Glomerular visceral epithelial cell (primary cell): ENCODE data around the gene HGS.

ENCODE experiments used
- DNase-seq: peaks from one replicate; pipeline ENCODE4 v3.0.0-alpha.2; 2016; ENCODE audit errors: extremely low spot score

Gene HGS

GRCh38 chr17:81656118-81656743, 27.6 kb upstream of the HGS start, which contains the start of gene PDE6G:
TSS of gene PDE6G (minus strand) at chr17:81656542. CDS start at chr17:81653305, 3,237 bp downstream.
- DNase-seq = no peak

DNA sequence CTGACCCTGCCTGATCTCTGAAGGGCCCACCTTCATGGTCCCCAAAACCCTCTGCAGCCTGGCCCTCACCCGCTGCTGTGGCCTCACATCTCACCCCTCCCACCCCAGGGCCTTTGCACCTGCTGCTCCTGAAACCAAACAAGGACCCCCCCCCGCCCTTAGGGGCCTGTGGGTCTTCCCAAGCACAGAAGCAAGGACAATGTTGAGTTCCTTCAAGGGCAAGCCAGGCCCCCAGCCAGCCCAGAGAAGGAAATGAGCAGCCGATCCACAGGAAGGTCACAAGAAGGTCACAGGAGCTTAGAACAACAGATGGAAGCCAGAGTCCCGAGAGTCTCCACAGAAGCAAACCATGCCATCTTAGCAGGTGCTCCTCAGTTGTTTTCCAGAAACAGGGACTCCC, 27.0 kb upstream of the HGS start:
- DNase-seq = no peak

- DNase-seq = no peak
Measured at GRCh38 chr17:81659038-81659437, 24.8 kb upstream of the HGS start.

- no peak for DNase-seq
Measured at GRCh38 chr17:81660441-81660840, 23.4 kb upstream of the HGS start.

DNA sequence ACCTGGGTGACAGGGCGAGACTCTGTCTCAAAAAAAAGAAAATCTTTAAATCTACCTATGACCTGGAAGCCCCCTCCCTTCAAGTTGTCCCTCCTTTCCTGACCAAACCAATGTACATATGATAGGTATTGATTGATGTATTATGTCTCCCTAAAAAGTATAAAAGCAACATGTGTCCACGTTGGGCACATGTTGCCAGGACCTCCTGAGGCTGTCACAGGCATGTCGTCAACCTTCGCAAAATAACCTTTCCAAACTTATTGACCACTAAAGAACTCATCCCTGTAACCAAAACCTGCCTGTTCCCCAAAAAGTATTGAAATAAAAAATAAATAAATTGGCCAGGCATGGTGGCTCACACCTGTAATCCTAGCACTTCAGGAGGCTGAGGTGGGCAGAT, 21.8 kb upstream of the HGS start:
- no peak for DNase-seq

DNA sequence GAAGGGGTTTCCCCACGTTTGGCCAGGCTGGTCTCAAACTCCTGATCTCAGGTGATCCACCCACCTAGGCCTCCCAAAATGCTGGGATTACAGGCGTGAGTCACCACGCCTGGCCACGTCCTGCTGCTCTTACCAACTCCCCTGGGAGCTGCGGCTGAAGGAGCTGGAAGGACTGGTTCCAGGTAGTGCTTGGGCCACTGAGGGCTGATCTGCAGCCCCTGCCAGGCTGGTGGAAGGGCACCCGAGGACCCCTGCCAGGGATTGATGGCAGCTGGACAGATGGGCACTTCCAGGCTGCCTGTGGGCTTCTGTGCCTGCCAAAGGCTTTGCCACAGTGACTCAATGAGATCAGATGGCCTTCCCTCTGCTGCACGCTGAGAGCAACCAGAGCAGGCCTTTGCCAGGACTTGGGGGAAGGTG, 19.8 kb upstream of the HGS start:
- DNase-seq = no peak

- DNase-seq = no peak
Measured at GRCh38 chr17:81665205-81666091, 18.4 kb upstream of the HGS start.

- DNase-seq = peak; percentile 35
Measured at GRCh38 chr17:81666092-81666341, 17.8 kb upstream of the HGS start.

GRCh38 chr17:81666342-81667191, 17.2 kb upstream of the HGS start, which contains the start of the genes CCDC137 and OXLD1:
TSS of gene CCDC137 (plus strand) at chr17:81666737. CDS start at chr17:81666767, 30 bp downstream.
TSS of gene OXLD1 (minus strand) at chr17:81666605. CDS start at chr17:81666577, 28 bp downstream.
- peak; percentile 96 for DNase-seq

DNA sequence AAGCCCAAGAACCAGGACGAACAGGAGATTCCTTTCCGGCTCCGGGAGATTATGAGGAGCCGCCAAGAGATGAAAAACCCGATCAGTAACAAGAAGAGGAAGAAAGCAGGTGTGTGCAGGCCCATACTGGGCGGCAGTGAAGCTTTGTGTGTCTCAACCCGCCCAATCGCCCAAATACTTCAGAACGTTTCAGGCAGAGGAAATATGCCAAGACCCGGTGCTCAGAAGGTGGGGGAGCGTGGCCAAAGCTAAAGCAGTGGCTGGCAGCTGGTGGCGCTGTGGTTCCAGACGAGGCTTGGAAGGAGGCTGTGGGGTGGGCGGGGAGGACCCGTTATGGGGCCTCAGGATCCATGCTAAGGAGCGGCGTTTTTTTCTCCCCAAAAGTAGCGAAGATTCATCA, 16.1 kb upstream of the HGS start:
- DNase-seq = no peak

DNA sequence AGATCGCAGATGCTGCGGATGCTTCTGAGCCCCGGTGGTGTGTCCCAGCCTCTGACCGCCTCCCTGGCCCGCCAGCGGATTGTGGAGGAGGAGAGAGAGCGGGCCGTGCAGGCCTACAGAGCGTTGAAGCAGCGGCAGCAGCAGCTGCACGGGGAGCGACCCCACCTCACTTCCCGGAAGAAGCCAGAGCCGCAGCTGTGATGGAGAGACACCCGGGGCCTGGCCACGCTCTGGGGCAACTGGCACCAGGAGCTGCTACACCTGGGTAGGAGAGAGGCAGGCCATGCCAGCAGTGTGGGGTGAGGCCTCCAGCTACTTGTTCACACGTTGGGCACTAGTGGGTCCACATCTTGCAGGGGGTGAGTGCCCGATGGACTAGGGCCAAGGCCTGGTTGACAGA, 11.3 kb upstream of the HGS start:
- no peak for DNase-seq

- no peak for DNase-seq
Measured at GRCh38 chr17:81672954-81673353, 10.9 kb upstream of the HGS start.

GRCh38 chr17:81673561-81674258, 10.1 kb upstream of the HGS start:
- no peak for DNase-seq

DNA sequence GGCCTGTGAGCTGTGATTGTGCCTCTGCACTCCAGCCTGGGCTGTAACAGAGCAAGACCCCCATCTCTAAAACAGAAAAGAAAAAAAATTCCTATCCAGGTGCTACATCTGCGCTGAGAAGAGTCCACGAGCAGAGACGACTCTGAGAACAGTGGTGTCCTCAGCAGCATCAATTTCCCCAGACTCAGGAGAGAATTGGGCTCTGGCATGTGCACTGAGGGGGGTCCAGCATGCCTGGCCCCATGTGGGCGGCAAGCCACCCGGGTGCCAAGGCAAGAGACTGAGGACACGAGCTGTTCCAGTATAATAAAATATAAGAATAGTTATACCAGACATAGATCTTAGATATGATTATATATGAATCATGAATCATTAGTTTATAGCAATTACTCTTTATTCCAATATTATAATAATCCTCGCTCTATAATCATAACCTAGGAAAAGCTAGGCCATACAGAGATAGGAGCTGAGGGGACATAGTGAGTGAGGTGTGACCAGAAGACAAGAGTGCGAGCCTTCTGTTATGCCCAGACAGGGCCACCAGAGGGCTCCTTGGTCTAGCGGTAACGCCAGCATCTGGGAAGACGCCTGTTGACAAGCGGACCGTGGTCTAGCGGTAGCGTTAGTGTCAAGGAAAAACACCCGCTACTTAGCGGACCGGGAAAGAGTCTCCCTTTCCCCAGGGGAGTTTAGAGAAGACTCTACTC, 8.1 kb upstream of the HGS start:
- peak; percentile 34 for DNase-seq

GRCh38 chr17:81676906-81677305, 6.9 kb upstream of the HGS start:
- no peak for DNase-seq

DNA sequence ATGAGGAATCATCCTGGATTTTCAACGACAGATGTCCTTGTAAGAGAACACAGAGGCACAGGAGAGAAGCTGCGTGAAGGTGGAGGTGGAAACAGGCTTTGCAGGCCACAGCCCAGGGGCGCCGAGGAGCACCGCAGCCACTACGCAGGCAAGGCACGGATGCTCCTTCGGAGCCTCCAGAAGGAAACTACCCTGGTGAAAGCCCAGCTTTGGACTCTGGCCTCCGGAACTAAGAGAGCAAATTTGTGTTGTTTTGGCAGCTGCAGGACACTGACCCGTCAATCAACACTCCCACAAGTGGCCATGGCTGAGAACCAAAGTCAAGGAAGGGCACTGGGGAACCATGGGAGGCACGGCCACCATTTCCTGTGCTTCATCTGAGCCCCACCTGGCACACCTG, 3.7 kb upstream of the HGS start:
- DNase-seq = no peak

DNA sequence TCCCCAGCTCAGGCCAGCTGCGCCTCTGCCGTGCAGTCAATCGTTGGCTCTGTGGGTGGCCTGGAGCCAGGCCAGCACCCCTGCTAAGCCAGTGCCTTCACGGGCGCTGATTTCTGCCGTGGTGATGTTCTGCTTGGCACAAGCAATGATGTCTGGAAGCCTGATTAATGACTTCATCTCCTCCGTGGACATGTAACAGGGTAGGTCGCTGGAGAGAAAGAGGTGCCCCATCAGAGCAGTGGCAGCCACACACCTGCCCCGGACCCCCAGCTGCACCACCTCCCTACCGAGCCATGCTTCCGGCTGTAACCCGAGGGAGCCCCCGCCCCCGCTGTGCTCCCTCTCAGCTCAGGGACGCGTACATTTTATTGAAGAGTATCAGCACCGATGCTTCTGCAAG, 2.1 kb upstream of the HGS start:
- peak; percentile 98 for DNase-seq

- no peak for DNase-seq
Measured at GRCh38 chr17:81682565-81683207, 1.1 kb upstream of the HGS start.

DNA sequence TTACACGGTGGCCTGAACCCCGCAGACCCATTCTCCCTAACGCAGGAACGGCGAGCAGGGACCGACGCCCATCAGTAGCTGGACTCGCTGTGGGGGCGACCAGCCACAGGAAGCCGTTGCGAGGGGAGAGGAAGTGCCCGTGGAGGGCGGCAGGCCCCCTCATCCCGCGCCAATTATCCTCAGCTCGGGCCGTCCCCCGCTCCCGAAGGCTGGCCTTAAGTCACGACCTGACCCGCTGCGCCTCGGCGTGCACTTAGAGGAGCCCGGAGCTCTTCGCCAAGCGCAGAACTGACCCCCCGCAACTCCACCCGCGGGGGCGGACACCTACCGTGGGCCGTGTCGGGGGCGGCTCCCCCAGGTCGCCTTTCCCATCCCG, 615 bp upstream of the HGS start:
- DNase-seq = no peak

DNA sequence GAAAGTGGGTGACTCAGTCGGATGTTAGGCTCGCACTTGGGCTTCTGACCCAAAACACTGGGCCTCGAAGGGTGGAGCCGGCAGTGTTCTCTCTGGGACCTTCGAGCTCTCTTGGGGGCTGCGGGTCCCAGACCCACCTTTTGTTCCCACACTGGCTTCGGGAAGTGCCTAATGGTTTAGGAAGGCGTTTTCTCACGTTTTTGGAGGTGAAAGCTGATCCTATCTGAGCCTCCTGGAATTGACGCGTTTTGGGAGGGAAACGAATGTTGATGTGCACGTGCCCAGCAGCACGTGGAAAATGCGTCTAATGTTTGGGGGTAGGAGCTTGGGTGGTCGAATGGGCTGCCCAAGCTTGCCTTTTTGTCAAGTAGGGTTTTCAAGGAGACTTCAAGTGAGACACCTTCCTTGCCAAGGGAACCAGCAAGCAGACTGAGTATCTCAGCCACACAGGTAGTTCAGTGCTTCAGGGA, 666 bp downstream of the HGS start:
- DNase-seq = peak; percentile 84

DNA sequence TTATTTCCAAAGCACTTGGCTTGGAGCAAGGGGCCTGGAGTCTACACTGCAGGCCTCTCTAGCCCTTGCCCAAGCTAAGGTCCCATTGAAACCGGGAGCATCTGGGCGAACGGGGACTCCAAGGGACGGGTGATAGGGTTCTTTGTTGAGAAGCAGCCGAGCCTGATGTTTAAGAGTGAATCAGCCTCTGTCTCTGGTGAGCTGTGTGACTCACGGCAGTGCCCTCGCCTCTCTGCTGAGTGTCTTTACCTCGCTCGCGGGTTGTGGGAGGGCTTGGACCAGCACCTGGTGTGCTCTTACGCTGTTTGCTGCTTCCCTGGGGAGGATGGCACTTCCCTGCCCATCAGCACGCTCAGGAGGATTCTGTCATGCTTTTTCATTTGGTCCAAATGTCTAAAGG, 1.3 kb downstream of the HGS start:
- DNase-seq = peak; percentile 88
